ENCODE data around the gene ZNF268.

Gene ZNF268

GRCh38 chr12:133225527-133225926 is 44.2 kb downstream of the ZNF268 start:
- Histone ChIP-seq H3K36me3 (ENCODE audit: control insufficient read depth, insufficient read depth, low read length) (no peaks in the 10 kb centered on the region), H3K4me1 (ENCODE audit: control insufficient read depth, insufficient read depth, low read length) (no peaks in the 10 kb centered on the region; the same call in 1 of the 2 replicates), H3K27me3 (ENCODE audit: control insufficient read depth, insufficient read depth, low read length) (no peaks in the 10 kb centered on the region), H3K9me3 (ENCODE audit: control insufficient read depth, insufficient read depth, low read length) (peaks cover 31% of the 10 kb centered on the region), H3K27ac (ENCODE audit: low read length) (no peak overlapping the region), H3K4me3 (ENCODE audit: low read length) (no peak overlapping the region)
- DNase-seq (ENCODE audit: low read depth, low spot score): no peak
- WGBS (ENCODE audit: insufficient coverage, insufficient read length): no CpG with 5 or more reads among the region's 4 CpGs

- Histone ChIP-seq H3K4me1 (ENCODE audit: control insufficient read depth, insufficient read depth, low read length) (no peaks in the 10 kb centered on the region), H3K27me3 (ENCODE audit: control insufficient read depth, insufficient read depth, low read length) (no peaks in the 10 kb centered on the region), H3K4me3 (ENCODE audit: low read length) (no peak overlapping the region), H3K27ac (ENCODE audit: low read length) (no peak overlapping the region), H3K9me3 (ENCODE audit: control insufficient read depth, insufficient read depth, low read length) (peaks cover 29% of the 10 kb centered on the region), H3K36me3 (ENCODE audit: control insufficient read depth, insufficient read depth, low read length) (no peaks in the 10 kb centered on the region)
- no CpG with 5 or more reads among the region's 8 CpGs for WGBS (ENCODE audit: insufficient coverage, insufficient read length)
- no peak for DNase-seq (ENCODE audit: low read depth, low spot score)
These were observed 45.4 kb downstream of the ZNF268 start for GRCh38 chr12:133226690-133227089.

- Histone ChIP-seq H3K27me3 (ENCODE audit: control insufficient read depth, insufficient read depth, low read length) (no peaks in the 10 kb centered on the region), H3K4me1 (ENCODE audit: control insufficient read depth, insufficient read depth, low read length) (no peaks in the 10 kb centered on the region), H3K4me3 (ENCODE audit: low read length) (no peak overlapping the region), H3K36me3 (ENCODE audit: control insufficient read depth, insufficient read depth, low read length) (no peaks in the 10 kb centered on the region), H3K27ac (ENCODE audit: low read length) (no peak overlapping the region), H3K9me3 (ENCODE audit: control insufficient read depth, insufficient read depth, low read length) (peaks cover 31% of the 10 kb centered on the region)
- no peak for DNase-seq (ENCODE audit: low read depth, low spot score)
- no CpG with 5 or more reads among the region's 7 CpGs for whole genome bisulfite sequencing (ENCODE audit: insufficient coverage, insufficient read length)
These were observed 46.1 kb downstream of the ZNF268 start for GRCh38 chr12:133227281-133227852.

DNA sequence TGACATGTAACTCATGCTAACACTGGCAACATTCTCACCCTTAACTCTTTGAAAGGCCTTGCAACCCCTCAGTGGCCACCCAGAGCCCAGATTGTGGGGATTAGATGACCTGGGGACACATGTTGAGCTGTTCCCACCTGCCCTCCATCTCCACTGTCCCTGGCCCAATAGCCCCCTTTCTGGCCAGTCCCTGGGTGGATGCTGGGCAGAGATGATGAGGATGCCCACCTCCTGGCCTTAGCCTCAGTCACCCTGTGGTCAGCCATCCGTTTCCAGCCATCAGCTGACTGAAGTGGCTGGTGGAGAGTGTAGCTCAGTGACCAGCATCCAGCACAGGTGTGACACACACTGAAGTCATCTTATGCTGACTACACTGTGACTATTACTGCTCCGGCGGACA is 49.7 kb downstream of the ZNF268 start:
- Histone ChIP-seq H3K9me3 (ENCODE audit: control insufficient read depth, insufficient read depth, low read length) (peaks cover 37% of the 10 kb centered on the region), H3K27ac (ENCODE audit: low read length) (no peak overlapping the region), H3K4me1 (ENCODE audit: control insufficient read depth, insufficient read depth, low read length) (no peaks in the 10 kb centered on the region), H3K4me3 (ENCODE audit: low read length) (no peak overlapping the region), H3K36me3 (ENCODE audit: control insufficient read depth, insufficient read depth, low read length) (no peaks in the 10 kb centered on the region), H3K27me3 (ENCODE audit: control insufficient read depth, insufficient read depth, low read length) (no peaks in the 10 kb centered on the region)
- DNase-seq (ENCODE audit: low read depth, low spot score): no peak
- WGBS (ENCODE audit: insufficient coverage, insufficient read length): no CpG with 5 or more reads among the region's 3 CpGs

- Histone ChIP-seq H3K4me1 (ENCODE audit: control insufficient read depth, insufficient read depth, low read length) (no peaks in the 10 kb centered on the region), H3K4me3 (ENCODE audit: low read length) (no peak overlapping the region), H3K9me3 (ENCODE audit: control insufficient read depth, insufficient read depth, low read length) (peaks cover 34% of the 10 kb centered on the region), H3K27ac (ENCODE audit: low read length) (no peak overlapping the region), H3K36me3 (ENCODE audit: control insufficient read depth, insufficient read depth, low read length) (no peaks in the 10 kb centered on the region), H3K27me3 (ENCODE audit: control insufficient read depth, insufficient read depth, low read length) (no peaks in the 10 kb centered on the region)
- no CpG with 5 or more reads among the region's 6 CpGs for WGBS (ENCODE audit: insufficient coverage, insufficient read length)
- no peak for DNase-seq (ENCODE audit: low read depth, low spot score)
These were observed 51.7 kb downstream of the ZNF268 start for GRCh38 chr12:133233006-133233405.

DNA sequence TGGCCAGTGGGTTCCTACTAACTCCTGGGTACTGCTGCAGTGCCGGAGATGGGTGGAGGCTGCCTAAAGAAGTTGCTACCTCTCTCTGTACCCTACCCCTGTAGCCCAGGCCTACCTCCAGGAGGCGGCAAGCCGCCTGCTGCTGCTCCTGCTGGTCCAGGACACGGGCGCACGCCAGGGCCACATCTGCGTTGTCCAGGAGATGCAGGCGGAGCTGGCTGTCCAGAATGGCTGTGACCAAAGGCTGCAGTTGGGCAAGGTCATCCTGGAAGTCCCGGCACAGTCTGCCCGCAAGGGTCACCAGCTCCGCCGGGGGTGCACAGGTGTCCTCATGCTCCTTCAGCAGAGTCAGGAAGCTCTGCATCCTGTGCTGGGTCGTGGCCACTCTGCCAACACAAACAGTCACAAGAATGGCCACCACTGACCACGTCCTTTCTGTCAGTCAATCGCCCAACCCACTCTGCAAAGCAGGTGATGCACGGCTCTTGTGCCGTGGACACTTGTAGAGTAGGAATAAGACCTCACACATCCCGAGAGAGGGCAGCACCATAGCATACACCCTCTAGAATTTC is 52.8 kb downstream of the ZNF268 start:
- H3K4me3 ChIP-seq (ENCODE audit: low read length): no peak overlapping the region
- H3K27ac ChIP-seq (ENCODE audit: low read length): no peak overlapping the region
- WGBS (ENCODE audit: insufficient coverage, insufficient read length): no CpG with 5 or more reads among the region's 18 CpGs
- peaks cover 29% of the 10 kb centered on the region for H3K9me3 ChIP-seq (ENCODE audit: control insufficient read depth, insufficient read depth, low read length)
- no peaks in the 10 kb centered on the region for H3K36me3 ChIP-seq (ENCODE audit: control insufficient read depth, insufficient read depth, low read length)
- no peak for DNase-seq (ENCODE audit: low read depth, low spot score)
- no peaks in the 10 kb centered on the region for H3K27me3 ChIP-seq (ENCODE audit: control insufficient read depth, insufficient read depth, low read length)
- no peaks in the 10 kb centered on the region for H3K4me1 ChIP-seq (ENCODE audit: control insufficient read depth, insufficient read depth, low read length)

- peaks cover 27% of the 10 kb centered on the region for H3K9me3 ChIP-seq (ENCODE audit: control insufficient read depth, insufficient read depth, low read length)
- no peak overlapping the region for H3K27ac ChIP-seq (ENCODE audit: low read length)
- no CpG with 5 or more reads among the region's 20 CpGs for WGBS (ENCODE audit: insufficient coverage, insufficient read length)
- no peak for DNase-seq (ENCODE audit: low read depth, low spot score)
- no peaks in the 10 kb centered on the region for H3K4me1 ChIP-seq (ENCODE audit: control insufficient read depth, insufficient read depth, low read length)
- no peaks in the 10 kb centered on the region for H3K27me3 ChIP-seq (ENCODE audit: control insufficient read depth, insufficient read depth, low read length)
- H3K4me3 ChIP-seq (ENCODE audit: low read length): no peak overlapping the region
- no peaks in the 10 kb centered on the region for H3K36me3 ChIP-seq (ENCODE audit: control insufficient read depth, insufficient read depth, low read length)
These were observed 53.7 kb downstream of the ZNF268 start for GRCh38 chr12:133234971-133235370.

GRCh38 chr12:133235401-133236112 is 54.3 kb downstream of the ZNF268 start, which contains the start of gene ANHX:
TSS of gene ANHX (minus strand) at chr12:133235877. CDS start at chr12:133234356, 1,521 bp downstream.
- H3K4me1 ChIP-seq (ENCODE audit: control insufficient read depth, insufficient read depth, low read length): no peaks in the 10 kb centered on the region
- H3K27ac ChIP-seq (ENCODE audit: low read length): no peak within 1 kb of the TSS
- H3K4me3 ChIP-seq (ENCODE audit: low read length): no peak within 1 kb of the TSS
- peaks cover 30% of the 10 kb centered on the region for H3K9me3 ChIP-seq (ENCODE audit: control insufficient read depth, insufficient read depth, low read length)
- H3K27me3 ChIP-seq (ENCODE audit: control insufficient read depth, insufficient read depth, low read length): no peaks in the 10 kb centered on the region
- H3K36me3 ChIP-seq (ENCODE audit: control insufficient read depth, insufficient read depth, low read length): no peaks in the 10 kb centered on the region
- WGBS (ENCODE audit: insufficient coverage, insufficient read length): no CpG with 5 or more reads among the region's 61 CpGs
- no peak for DNase-seq (ENCODE audit: low read depth, low spot score)

GRCh38 chr12:133236144-133236543 is 54.8 kb downstream of the ZNF268 start:
- no peak for DNase-seq (ENCODE audit: low read depth, low spot score)
- Histone ChIP-seq H3K9me3 (ENCODE audit: control insufficient read depth, insufficient read depth, low read length) (peaks cover 26% of the 10 kb centered on the region), H3K27ac (ENCODE audit: low read length) (no peak overlapping the region), H3K4me3 (ENCODE audit: low read length) (no peak overlapping the region), H3K27me3 (ENCODE audit: control insufficient read depth, insufficient read depth, low read length) (no peaks in the 10 kb centered on the region), H3K36me3 (ENCODE audit: control insufficient read depth, insufficient read depth, low read length) (no peaks in the 10 kb centered on the region), H3K4me1 (ENCODE audit: control insufficient read depth, insufficient read depth, low read length) (no peaks in the 10 kb centered on the region)
- no CpG with 5 or more reads among the region's 44 CpGs for WGBS (ENCODE audit: insufficient coverage, insufficient read length)

DNA sequence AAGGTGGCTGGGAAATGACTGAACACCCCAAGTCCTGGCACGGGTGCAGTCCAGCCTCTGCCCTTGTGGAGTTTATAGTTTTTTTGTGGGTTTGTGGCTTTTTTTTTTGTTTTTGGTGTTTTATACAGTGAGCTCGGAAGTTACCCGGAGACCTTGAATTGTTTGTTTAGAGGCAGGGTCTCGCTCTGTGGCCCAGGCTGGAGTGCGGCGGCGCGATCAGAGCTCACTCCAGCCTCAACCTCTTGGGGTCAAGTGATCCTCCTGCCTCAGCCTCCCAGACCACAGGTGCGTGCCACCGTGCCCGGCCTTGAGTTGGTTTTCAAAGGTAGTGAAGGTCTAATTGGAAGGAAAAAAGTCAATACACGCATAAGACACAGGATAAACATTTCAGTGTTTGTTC is 55.3 kb downstream of the ZNF268 start:
- H3K4me1 ChIP-seq (ENCODE audit: control insufficient read depth, insufficient read depth, low read length): no peaks in the 10 kb centered on the region
- no peak overlapping the region for H3K4me3 ChIP-seq (ENCODE audit: low read length)
- peaks cover 23% of the 10 kb centered on the region for H3K9me3 ChIP-seq (ENCODE audit: control insufficient read depth, insufficient read depth, low read length)
- no peak for DNase-seq (ENCODE audit: low read depth, low spot score)
- no peak overlapping the region for H3K27ac ChIP-seq (ENCODE audit: low read length)
- no CpG with 5 or more reads among the region's 12 CpGs for WGBS (ENCODE audit: insufficient coverage, insufficient read length)
- H3K27me3 ChIP-seq (ENCODE audit: control insufficient read depth, insufficient read depth, low read length): no peaks in the 10 kb centered on the region
- H3K36me3 ChIP-seq (ENCODE audit: control insufficient read depth, insufficient read depth, low read length): no peaks in the 10 kb centered on the region

Measured in iPS DF 6.9 (cell line).